ENCODE data around the gene UFD1. TPM values are rescaled to one million over a fixed set of nuclear protein-coding genes. Genes with fewer than 3 reads are reported as not detected.

Gene UFD1
- total and polyA plus RNA-seq, 2 of the 4 experiments (the other 2 are of a cell fraction) = 149 to 152 TPM

- ChIA-PET CTCF (no interaction called here), POLR2A (ENCODE audit: unreplicated experiment) (no interaction called here)
- BruUV-seq (replicated peaks) = no TSS peak
- WGBS, 2 experiments (ENCODE audit: extremely low coverage in 2 of 2, insufficient read length in 1 of 2) = 0% methylated on average over 33 of the region's 92 CpGs; no CpG with 5 or more reads in 1 of the 2 experiments
- Histone ChIP-seq H2BK15ac (ENCODE audit: low read depth, low read length) (no peak within 1 kb of the TSS), H2AK5ac (ENCODE audit: low read depth, low read length) (peak within 1 kb of the TSS; percentile 55), H4K8ac (ENCODE audit: low read depth in 2 of 2, low read length in 2 of 2) (peak within 1 kb of the TSS; percentile 77 to 91), H3K9ac (ENCODE audit: low read depth, low read length) (peak within 1 kb of the TSS; percentile 86), H2AK9ac (replicated peaks; ENCODE audit: low read depth, low read length, poor library complexity) (peak within 1 kb of the TSS; percentile 82), H3K4ac (ENCODE audit: low read depth, low read length) (peak within 1 kb of the TSS; percentile 76), H4K5ac (ENCODE audit: low read depth, low read length) (peak within 1 kb of the TSS; percentile 58), H3K56ac (ENCODE audit: extremely low read depth, insufficient read depth, low read length) (peak within 1 kb of the TSS; percentile 27; the same call in 1 of the 2 replicates), H3K36me3 (ENCODE audit: control insufficient read depth, insufficient read depth, low read length) (peaks cover 23% of the 10 kb centered on the region), H2BK20ac (ENCODE audit: low read depth, low read length) (no peak within 1 kb of the TSS), H3K4me1 (ENCODE audit: control insufficient read depth, insufficient read depth, low read length) (peaks cover 9% of the 10 kb centered on the region), H3K18ac (ENCODE audit: low read depth, low read length) (peak within 1 kb of the TSS; percentile 16; the same call in 1 of the 2 replicates), H3K79me1 (ENCODE audit: low read depth in 1 of 2, low read length in 2 of 2) (peaks cover 23 to 41% of the 10 kb centered on the region in 2 experiments; a peak in 3 of 4 replicates), H4K20me1 (ENCODE audit: insufficient read depth, low read length) (0 out of 2 replicates have a peak, but pooled peaks cover 5% of the 10 kb centered on the region), H4K91ac (ENCODE audit: insufficient read depth, low read depth, low read length) (peak within 1 kb of the TSS; percentile 50), H2BK5ac (ENCODE audit: low read depth, low read length, poor library complexity, severe bottlenecking) (peak within 1 kb of the TSS; percentile 58), H3K9me1 (ENCODE audit: insufficient read depth, low read length) (peaks cover 10% of the 10 kb centered on the region), H2BK120ac (ENCODE audit: low read depth, low read length) (peak within 1 kb of the TSS; percentile 25; the same call in 1 of the 2 replicates), H3K27ac (ENCODE audit: insufficient read depth, low read length) (peak within 1 kb of the TSS; percentile 67), H3K14ac (replicated peaks; ENCODE audit: low read depth, low read length) (peak within 1 kb of the TSS; percentile 83), H3K9me3 (ENCODE audit: control insufficient read depth, insufficient read depth, low read length) (no peaks in the 10 kb centered on the region), H3K4me3 (ENCODE audit: insufficient read depth, low read depth, low read length) (peak within 1 kb of the TSS; percentile 81), H3K4me2 (ENCODE audit: low read depth, low read length) (peak within 1 kb of the TSS; percentile 98), H3K27me3 (ENCODE audit: control insufficient read depth, insufficient read depth, low read length) (no peaks in the 10 kb centered on the region), H2AFZ (replicated peaks; ENCODE audit: low read length, poor library complexity) (peak within 1 kb of the TSS; percentile 96), H3K23ac (ENCODE audit: low read depth, low read length) (peak within 1 kb of the TSS; percentile 91)
- ATAC-seq (ENCODE audit: low read depth) = peak; percentile 94
- DNase-seq = peak; percentile 92
- in situ Hi-C loops (cut with MboI; ENCODE audit: low sequenced_read_pairs) (loop anchor here (10.0 kb wide), 1 partner anchor 63 kb away; no protein-coding TSS in a partner anchor), intact Hi-C loops (cut with micrococcal nuclease) (no loop called here), dilution Hi-C loops (cut with HindIII; ENCODE audit: low sequenced_read_pairs, unreplicated experiment) (no loop called here)
- TF ChIP-seq POLR2A (IDR thresholded peaks at IDR 0.05; ENCODE audit: low read depth, low read length) (peak; percentile 52; the same call in 1 of the 2 replicates), FOS (IDR thresholded peaks at IDR 0.05; ENCODE audit: low read depth, low read length) (no peak), USF2 (IDR thresholded peaks at IDR 0.05; ENCODE audit: low read depth, low read length) (peak; percentile 85)
These were observed 31.5 kb downstream of the UFD1 start, which contains the start of gene C22orf39 for GRCh38 chr22:19447330-19448075. TSS of gene C22orf39 (minus strand) at chr22:19447711. CDS start at chr22:19447688, 23 bp downstream.
